Body of pancreas (tissue), 4 donors: ENCODE measurements around the gene RAB43. TPM values are rescaled to one million over a fixed set of nuclear protein-coding genes. Genes with fewer than 3 reads are reported as not detected.
"Not testable (repeated sequence)": the region's sequence is repeated elsewhere in the genome, so short reads cannot be mapped to it uniquely, and the experiment has no call there.

ENCODE experiments used
- ATAC-seq: fragments of 150-250 bp; one replicate; pipeline ENCODE4 v1.9.1; 2016
- DNase-seq, 4 donors: peaks; one replicate each; pipeline ENCODE4 v3.0.0-alpha.2; 2019
- H3K27ac ChIP-seq, 4 donors: fragments of 200-600 bp; sonication (generic); 1 replicate in 3 of 4; 2 replicates in 1 of 4; pipeline versions ENCODE4 v1.5.1 to v1.6.1; 2016 to 2019; ENCODE audit warnings: mild to moderate bottlenecking in 1 of 4, mixed read lengths in 1 of 4, moderate library complexity in 1 of 4
- H3K27me3 ChIP-seq, 2 donors: fragments of 200-600 bp; sonication (generic); one replicate each; pipeline ENCODE4 v1.6.0; 2016; ENCODE audit warnings: mild to moderate bottlenecking in 1 of 2
- H3K36me3 ChIP-seq, 2 donors: fragments of 200-600 bp; sonication (generic); replicated peaks in 1 of 2; 2 replicates each; pipeline ENCODE4 v1.5.1; 2016; ENCODE audit warnings: low read depth in 2 of 2; ENCODE audit not compliant: insufficient read depth in 1 of 2
- H3K4me1 ChIP-seq: fragments of 200-600 bp; sonication (generic); one replicate; pipeline ENCODE4 v1.6.0; 2016
- H3K4me3 ChIP-seq, 2 donors: fragments of 200-600 bp; sonication (generic); 1 replicate in 1 of 2; 2 replicates in 1 of 2; pipeline ENCODE4 v1.5.1; 2016 to 2019
- H3K9me3 ChIP-seq, 3 donors: fragments of 200-600 bp; sonication (generic); 1 replicate in 2 of 3; 2 replicates in 1 of 3; pipeline ENCODE4 v1.5.1; 2016
- POLR2A ChIP-seq, 3 donors: fragments of 450-650 bp; IDR thresholded peaks; one replicate each; pipeline ENCODE4 v1.6.1; 2016; ENCODE audit warnings: antibody characterized with exemption in 3 of 3, mild to moderate bottlenecking in 2 of 3
- WGBS, 2 donors: methylation state at CpG; one replicate each; pipeline ENCODE4 v1.1.5; 2017; 5-methylcytosine and 5-hydroxymethylcytosine counted together
- intact Hi-C: fragments of 100-400 bp; cut with DNase I; formaldehyde crosslinking; loops from one replicate; pipeline ENCODE4 v1.15.1; 2023
- total RNA-seq, 2 donors: library from RNA; depleted of rRNA; stranded (reverse); fragments of >200 nt; gene quantifications; one replicate each; pipeline ENCODE4 v1.1.0, GENCODE V29; 2016
- TF ChIP-seq, protein P1 (sequence below), 7 experiments: fragments of 450-650 bp in 4 of 7; fragments of 200-600 bp in 3 of 7; sonication (generic) in 3 of 7; IDR thresholded peaks; one replicate each; pipeline ENCODE4 v1.5.1; 2016 to 2019; ENCODE audit warnings: antibody characterized with exemption in 7 of 7

Gene RAB43
- 10 to 100 TPM in 1 of 2 donors, 1 to 10 TPM in 1; 6.6 to 10.1 TPM for total RNA-seq

DNA sequence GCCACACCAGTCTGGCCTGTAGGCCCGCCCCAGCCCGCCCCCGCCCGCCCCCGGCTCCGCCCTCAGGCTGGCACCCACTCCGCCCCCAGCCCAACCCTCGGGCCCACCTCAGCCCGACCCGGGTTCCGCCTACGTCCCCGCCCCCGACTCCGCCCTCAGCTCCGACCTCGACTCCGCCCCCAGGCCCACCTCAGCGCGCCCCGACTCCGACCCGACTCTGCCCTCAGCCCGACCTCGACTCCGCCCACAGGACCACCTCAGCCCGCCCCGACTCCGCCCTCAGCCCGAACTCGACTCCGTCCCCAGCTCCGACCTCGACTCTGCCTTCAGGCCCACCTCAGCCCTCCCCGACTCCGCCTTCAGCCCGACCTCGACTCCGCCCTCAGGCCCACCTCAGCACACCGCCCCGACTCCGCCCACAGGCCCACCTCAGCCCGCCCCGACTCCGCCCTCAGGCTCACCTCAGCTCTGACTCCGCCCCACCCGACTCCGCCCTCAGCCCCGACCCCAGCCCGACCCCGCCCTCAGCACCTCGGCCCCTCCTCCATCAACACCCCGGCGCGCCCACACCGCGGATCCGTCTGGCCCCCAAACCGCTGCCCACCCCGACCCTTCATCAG, at the start of gene RAB43:
Gene RAB43, minus strand, starts transcription at position 13 of the 620 bp plus-strand sequence. CDS start 315 bp downstream, outside the sequence.
- WGBS, 2 donors, result 2 to 12% methylated on average over 5 to 56 of the region's 60 CpGs
- ATAC-seq (peak; percentile 78), DNase-seq (peak; percentile 91 to 93 (median 93))
- intact Hi-C loops, result no loop called here
- Histone ChIP-seq H3K36me3 (no peaks in the 10 kb centered on the region), H3K4me1 (peaks cover 52% of the 10 kb centered on the region), H3K27me3 (no peaks in the 10 kb centered on the region), H3K4me3 (peak within 1 kb of the TSS; percentile 34 to 51), H3K27ac (peak within 1 kb of the TSS; percentile 87 to 96 (median 94)), H3K9me3 (no peaks in the 10 kb centered on the region)
- TF ChIP-seq POLR2A (IDR thresholded peaks at IDR 0.05), result no peak
- TF ChIP-seq, protein P1, sequence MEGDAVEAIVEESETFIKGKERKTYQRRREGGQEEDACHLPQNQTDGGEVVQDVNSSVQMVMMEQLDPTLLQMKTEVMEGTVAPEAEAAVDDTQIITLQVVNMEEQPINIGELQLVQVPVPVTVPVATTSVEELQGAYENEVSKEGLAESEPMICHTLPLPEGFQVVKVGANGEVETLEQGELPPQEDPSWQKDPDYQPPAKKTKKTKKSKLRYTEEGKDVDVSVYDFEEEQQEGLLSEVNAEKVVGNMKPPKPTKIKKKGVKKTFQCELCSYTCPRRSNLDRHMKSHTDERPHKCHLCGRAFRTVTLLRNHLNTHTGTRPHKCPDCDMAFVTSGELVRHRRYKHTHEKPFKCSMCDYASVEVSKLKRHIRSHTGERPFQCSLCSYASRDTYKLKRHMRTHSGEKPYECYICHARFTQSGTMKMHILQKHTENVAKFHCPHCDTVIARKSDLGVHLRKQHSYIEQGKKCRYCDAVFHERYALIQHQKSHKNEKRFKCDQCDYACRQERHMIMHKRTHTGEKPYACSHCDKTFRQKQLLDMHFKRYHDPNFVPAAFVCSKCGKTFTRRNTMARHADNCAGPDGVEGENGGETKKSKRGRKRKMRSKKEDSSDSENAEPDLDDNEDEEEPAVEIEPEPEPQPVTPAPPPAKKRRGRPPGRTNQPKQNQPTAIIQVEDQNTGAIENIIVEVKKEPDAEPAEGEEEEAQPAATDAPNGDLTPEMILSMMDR (IDR thresholded peaks at IDR 0.05), result no peak

DNA sequence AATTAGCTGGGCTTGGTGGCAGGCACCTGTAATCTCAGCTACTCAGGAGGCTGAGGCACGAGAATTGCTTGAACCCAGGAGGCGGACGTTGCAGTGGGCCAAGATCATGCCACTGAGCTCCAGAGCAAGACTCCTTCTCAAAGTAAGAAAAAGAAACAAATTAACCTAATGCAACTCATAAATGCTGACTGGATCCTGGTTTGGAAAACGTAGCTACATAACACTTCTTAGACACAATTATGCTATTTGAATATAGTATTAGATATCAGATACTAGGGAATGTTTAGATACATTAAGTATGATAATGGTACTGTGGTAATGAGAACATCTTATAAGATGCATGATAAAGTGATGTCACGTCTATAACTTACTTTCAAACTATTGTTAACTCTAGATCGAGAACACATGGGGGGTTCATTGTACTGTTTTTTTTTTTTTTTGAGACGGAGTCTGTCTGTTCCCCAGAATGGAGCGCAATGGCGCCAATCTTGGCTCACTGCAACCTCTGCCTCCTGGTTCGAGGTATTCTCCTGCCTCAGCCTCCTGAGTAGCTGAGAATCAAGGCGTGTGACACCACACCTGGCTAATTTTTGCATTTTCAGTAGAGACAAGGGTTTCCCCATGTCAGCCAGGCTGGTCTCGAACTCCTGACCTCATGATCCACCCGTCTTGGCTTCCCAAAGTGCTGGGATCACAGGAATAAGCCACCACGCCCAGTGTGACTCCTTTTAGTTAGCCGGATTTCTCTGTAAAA, 45.2 kb upstream of the RAB43 start:
- intact Hi-C loops, result no loop called here
- peaks cover 17% of the 10 kb centered on the region for H3K4me1 ChIP-seq
- 88 to 91% methylated on average over 15 of the region's 15 CpGs for WGBS, 2 donors
- H3K27me3 ChIP-seq, result no peaks in the 10 kb centered on the region
- no peak for ATAC-seq
- H3K36me3 ChIP-seq, result peaks cover 13 to 36% of the 10 kb centered on the region in 2 donors
- DNase-seq, result no peak
- TF ChIP-seq POLR2A (IDR thresholded peaks at IDR 0.05), result no peak
- TF ChIP-seq, protein P1 (IDR thresholded peaks at IDR 0.05), result no peak
- no peaks in the 10 kb centered on the region for H3K9me3 ChIP-seq
- no peak overlapping the region for H3K27ac ChIP-seq
- no peak overlapping the region for H3K4me3 ChIP-seq

DNA sequence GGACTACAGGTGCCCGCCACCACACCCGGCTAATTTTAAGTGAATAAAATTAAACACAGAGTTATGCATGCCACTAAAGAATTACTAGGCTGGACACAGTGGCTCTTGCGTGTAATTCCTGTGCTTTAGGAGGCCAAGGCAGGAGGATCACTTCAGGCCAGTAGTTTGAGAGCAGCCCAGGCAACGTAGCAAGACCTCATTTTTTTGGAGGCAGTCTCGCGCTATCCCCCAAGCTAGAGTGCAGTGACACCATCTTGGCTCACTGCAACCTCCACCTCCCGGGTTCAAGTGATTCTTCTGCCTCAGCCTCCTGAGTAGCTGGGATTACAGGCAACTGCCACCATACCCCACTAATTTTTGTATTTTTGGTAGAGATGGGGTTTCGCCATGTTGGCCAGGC, 44.0 kb upstream of the RAB43 start:
- 95 to 97% methylated on average over 8 of the region's 8 CpGs for WGBS, 2 donors
- intact Hi-C loops, H3K9me3 ChIP-seq, H3K4me3 ChIP-seq, H3K27ac ChIP-seq, H3K27me3 ChIP-seq, DNase-seq, ATAC-seq: not testable (repeated sequence)
- peaks cover 7 to 27% of the 10 kb centered on the region in 2 donors for H3K36me3 ChIP-seq
- H3K4me1 ChIP-seq, result peaks cover 13% of the 10 kb centered on the region

DNA sequence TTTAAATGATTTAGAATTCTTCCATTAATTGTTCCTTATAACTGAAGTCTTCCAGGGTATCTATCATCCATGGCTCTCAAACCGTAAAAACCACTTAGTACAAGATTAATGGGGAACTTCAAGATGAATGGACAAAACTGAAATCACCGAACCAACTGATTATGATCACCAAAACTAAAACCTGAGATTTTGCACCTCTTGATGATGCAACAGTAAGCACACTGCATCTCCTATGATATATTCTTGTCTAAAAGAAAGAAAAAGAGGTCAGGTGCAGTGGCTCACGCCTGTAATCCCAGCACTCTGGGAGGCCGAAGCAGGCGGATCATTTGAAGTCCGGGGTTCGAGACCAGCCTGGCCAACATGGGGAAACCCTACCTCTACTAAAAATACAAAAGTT, 42.9 kb upstream of the RAB43 start:
- no peak for DNase-seq
- Histone ChIP-seq H3K36me3 (peaks cover 7 to 17% of the 10 kb centered on the region in 2 donors), H3K9me3 (no peaks in the 10 kb centered on the region), H3K4me3 (no peak overlapping the region), H3K4me1 (peaks cover 20% of the 10 kb centered on the region), H3K27ac (no peak overlapping the region), H3K27me3 (no peaks in the 10 kb centered on the region)
- no peak for ATAC-seq
- intact Hi-C loops, result no loop called here
- 88 to 89% methylated on average over 7 of the region's 7 CpGs for WGBS, 2 donors
- TF ChIP-seq POLR2A (IDR thresholded peaks at IDR 0.05), result no peak
- TF ChIP-seq, protein P1 (IDR thresholded peaks at IDR 0.05), result no peak

DNA sequence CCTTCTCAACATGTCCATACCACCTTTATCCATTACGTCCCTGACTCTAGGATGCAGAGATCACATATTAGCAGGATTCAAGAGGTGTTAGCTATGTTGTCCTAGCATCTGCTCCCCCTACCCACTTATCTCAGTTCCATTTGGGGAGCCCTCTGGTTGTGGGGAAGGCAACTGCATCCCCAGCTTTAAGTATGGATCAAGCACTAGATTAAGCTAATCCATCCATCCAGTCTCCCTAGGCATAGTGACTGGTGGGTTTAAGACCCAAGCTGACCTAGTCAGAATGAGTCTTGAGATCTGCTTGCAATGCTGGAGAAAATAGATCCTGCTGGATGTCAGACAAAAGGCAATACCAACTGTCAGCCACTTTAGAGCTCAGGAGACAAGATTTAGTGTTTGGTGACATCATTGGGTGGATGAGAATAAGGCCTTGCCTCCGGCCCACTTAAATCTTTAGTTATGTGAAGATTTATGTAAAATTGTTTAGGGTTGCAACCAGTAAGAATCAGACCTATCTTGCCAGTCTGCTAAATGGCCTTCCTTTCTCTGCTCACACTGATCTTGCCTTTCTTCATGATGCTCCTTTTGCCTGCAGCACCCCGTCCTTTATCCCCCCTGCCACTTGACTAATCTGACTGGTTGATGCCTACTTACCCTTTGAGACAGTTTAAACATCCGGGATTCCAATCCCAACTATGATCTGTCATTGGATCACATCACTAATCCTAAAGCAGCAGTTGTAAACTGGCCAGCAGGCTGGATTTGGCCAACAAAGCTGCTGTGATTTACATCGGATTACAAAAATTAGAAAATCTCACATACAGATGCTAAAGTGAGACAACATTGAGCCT, 41.4 kb upstream of the RAB43 start:
- ATAC-seq (no peak), DNase-seq (no peak)
- Histone ChIP-seq H3K4me3 (no peak overlapping the region), H3K36me3 (peaks cover 7 to 21% of the 10 kb centered on the region in 2 donors), H3K27ac (peak overlapping the region in 2 of 4 donors; percentile 21 to 92), H3K4me1 (peaks cover 27% of the 10 kb centered on the region), H3K9me3 (no peaks in the 10 kb centered on the region), H3K27me3 (no peaks in the 10 kb centered on the region)
- intact Hi-C loops, result no loop called here
- TF ChIP-seq, protein P1 (IDR thresholded peaks at IDR 0.05), result peak in 2 of 7 experiments; percentile 11 to 25
- TF ChIP-seq POLR2A (IDR thresholded peaks at IDR 0.05), result no peak
- 51 to 55% methylated on average over 5 of the region's 5 CpGs for WGBS, 2 donors
